Inflammatory macrophage (primary cell): ENCODE measurements around the gene GTF2IRD1.
"Not testable (repeated sequence)": the region's sequence is repeated elsewhere in the genome, so short reads cannot be mapped to it uniquely, and the experiment has no call there.

Experiments used
- DNase-seq, 2 donors: peaks; one replicate each; pipeline ENCODE4 v3.0.0-alpha.2; 2020 to 2022
- total RNA-seq, 18 experiments: gene quantifications; one replicate each; lab custom pipeline; 2026; ENCODE audit warnings: mixed read lengths in 6 of 18, inconsistent platforms in 2 of 18; lab: John Stamatoyannopoulos, UW

The GTF2IRD1 gene
- total RNA-seq: 1.6 to 26.7 (median 10.6) reads per million in 18 experiments

DNA sequence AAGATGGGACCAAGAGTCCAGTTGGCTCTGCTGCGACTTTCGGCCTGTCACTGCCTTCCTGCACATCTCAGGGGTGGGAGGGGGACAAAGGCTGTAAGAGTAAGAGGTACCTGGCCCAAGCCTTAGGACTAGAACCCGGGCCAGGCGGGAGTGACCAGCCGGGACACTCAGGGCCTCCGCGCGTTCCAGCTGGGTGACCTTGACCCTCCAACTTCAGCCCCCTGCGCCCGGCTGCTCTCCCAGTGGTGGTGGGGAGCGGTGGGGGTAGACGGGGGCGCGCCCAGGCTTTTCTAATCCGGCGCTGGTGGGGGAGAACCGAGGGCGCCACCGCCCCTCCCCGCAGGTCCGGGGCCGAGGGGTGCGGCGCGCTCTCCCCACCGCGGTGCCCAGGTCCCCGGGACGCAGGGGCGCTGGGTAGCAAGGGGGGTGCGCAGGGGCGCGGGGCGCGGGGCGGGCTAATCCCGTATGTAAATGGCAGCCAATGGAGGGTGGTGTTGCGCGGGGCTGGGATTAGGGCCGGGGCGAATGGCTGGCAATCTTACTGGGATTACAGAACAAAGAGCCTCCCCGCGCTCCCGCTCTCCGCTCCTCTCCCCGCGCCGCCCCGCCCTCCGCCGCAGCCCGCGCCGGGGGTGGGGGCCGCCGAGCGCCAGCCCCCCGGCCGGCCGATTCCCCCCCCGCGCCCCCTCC lies at the start of gene GTF2IRD1:
TSS of gene GTF2IRD1 (plus strand) at position 585 of the 690 bp plus-strand sequence. CDS start 54,175 bp downstream, outside the sequence.
- DNase-seq: peak; percentile 42 to 73

DNA sequence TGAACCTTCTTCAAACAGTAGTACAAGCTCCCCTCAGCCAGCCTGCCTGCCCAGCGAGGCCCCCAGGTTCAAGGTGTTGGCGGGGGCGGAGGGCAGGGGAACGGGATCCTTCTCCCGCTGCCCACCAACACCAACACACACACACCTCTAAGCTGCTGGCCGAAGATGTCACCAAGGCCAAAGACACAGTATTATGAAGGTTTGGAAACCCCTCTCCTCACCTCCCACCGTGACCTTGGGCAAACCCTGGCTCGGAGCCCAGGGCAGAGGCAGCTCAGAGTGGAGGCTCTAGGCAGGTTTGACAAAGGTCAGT lies 49.4 kb upstream of the GTF2IRD1 start:
- no peak for DNase-seq

DNA sequence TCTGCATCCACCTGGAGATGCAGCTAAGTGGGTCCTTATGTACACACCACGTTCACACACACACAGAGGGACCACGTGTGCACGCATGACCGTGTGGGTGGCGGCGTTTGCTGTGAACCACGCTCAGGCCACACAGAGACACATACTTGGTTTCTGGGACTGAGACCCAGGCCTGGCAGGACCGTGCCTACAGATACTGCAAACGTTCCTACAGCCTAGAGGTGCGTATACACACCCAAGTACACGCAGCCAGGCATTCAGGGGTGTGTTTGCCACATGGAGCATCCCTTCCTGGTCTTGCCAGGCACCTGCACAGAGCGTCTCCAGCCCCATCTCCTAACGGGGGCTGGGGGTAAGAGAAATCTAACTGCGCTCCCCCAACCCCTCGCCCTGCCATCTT lies 49.0 kb upstream of the GTF2IRD1 start:
- no peak for DNase-seq

DNA sequence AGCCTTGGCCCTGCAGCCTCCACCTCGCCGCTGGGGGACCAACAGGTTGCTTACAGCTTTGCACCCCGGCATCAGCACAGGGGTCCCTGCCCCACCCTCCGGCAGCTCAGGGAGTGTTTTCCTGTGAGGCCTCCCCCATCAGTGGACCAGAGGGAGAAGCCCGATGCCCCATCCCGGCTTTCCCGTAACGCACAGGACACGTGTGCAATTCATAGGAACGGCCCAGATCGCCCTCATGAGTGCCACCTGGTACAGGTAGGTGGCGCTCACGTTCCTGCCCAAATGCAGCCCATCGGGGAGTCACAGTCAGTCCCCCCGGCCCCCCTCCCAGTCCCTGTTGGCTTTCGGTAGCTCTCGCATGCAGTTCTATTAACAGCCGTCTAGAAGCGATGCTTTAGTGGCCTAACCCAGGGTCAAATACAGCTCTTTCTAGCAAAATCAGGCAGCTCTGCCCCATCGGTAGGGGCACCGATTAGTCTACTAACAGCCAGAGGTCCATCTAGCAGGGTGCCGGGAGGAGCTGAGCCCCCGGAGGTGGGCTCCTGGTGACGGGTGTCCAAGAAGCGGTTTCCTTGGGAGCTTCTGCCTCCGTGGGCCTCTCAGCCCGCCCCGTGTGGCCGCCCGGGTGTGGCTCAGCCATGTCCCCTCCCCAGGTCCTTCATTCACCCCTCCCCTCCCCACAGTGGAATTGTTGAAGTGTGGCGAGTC lies 48.4 kb upstream of the GTF2IRD1 start:
- no peak for DNase-seq

- DNase-seq: no peak
Observed at GRCh38 chr7:74405899-74406512, 47.7 kb upstream of the GTF2IRD1 start.

DNA sequence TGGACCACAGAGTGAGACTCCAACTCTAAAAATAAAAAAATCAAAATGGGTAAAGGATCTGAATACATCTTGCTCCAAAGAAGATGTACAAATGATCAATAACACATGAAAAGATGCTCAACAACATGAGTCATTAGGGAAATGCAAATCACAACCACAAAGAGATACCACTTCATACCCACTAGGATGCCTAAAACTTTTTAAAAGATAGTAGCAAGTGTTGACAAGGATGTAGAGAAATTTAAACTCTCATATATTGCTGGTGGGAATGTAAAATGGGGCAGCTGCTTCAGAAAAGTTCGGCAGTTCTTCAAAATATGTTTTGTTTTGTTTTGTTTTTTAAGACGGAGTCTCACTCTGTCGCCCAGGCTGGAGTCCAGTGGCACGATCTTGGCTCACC lies 45.7 kb upstream of the GTF2IRD1 start:
- DNase-seq: no peak

DNA sequence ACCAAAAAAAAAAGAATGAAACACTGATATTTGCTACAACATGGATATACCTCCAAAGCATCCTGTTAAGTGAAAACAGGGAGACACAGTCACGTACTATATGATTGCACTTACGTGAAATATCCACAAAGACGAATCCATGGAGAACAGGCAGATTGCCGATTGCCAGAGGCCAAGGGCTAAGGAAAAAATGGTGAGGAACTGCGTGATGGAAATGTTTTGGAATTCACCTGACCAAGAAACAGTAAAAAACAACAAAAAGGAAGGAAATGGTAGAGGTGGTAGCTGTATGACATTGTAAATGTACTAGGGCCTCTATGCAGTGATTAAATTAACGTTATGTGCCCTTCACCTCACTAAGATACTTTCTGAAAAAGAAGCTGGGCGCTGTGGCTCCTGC lies 44.1 kb upstream of the GTF2IRD1 start:
- DNase-seq: no peak

DNA sequence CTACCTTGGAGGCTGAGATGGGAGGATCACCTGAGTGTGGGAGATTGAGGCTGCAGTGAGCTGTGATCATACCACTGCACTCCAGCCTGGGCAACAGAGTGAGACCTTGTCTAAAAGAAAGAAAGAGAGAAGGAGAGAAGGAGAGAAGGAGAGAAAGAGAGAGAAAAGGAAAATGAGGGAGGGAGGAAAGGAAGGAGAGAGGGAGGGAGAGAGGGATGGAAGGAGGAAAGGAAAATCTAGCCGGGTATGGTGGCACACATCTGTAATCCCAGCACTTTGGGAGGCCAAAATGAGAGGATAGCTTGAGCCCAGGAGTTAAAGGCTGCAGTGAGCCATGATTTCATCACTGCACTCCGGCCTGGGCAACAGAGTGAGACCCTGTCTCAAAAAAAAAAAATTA lies 42.9 kb upstream of the GTF2IRD1 start:
- DNase-seq: no peak

- DNase-seq: not testable (repeated sequence)
Observed at GRCh38 chr7:74411571-74411970, 42.1 kb upstream of the GTF2IRD1 start.

DNA sequence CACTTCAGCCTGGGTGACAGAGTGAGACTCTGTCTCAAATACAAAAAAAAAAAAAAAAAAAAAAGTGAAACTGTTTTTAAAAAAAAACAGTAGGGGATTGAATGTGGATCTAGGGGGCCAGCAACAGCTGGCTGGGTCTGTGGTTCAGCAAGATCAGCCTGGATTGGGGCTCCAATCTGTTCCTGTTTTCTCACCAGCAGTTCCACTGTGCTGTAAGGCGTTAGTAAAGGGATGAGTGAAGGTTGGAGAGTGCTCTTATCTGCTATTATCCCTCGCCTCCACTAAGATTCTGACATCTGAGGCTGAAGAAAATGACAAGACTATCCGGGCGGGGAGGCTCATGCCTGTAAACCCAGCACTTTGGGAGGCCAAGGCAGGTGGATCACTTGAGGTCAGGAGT lies 41.6 kb upstream of the GTF2IRD1 start:
- peak in 1 of 2 donors; percentile 9 for DNase-seq

GRCh38 chr7:74412603-74413002 lies 41.1 kb upstream of the GTF2IRD1 start:
- peak in 1 of 2 donors; percentile 17 for DNase-seq

- DNase-seq: not testable (repeated sequence)
Observed at GRCh38 chr7:74414595-74415333, 38.9 kb upstream of the GTF2IRD1 start.

GRCh38 chr7:74417419-74417971 lies 36.2 kb upstream of the GTF2IRD1 start:
- peak; percentile 58 to 75 for DNase-seq

DNA sequence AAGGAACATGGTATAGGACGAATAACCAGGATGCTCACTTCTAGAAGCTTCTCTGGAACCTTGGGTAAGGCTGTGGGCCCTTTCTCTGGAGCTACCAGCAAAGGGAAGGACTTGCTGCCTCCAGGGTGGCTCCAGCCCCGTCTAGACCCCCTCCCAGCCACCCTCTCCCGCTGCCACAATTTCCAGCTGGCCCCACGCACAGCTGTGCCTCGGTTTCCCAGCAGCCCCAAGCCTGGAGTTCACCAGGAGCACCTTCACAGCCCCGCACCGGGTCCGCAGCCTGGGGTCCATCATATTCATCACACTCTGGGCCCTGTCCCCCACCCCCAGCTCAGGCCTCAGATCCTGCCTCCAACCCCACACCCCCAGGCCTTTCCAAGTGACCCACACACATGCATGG lies 35.6 kb upstream of the GTF2IRD1 start:
- DNase-seq: no peak

- DNase-seq: no peak
Observed at GRCh38 chr7:74418538-74418937, 35.2 kb upstream of the GTF2IRD1 start.

DNA sequence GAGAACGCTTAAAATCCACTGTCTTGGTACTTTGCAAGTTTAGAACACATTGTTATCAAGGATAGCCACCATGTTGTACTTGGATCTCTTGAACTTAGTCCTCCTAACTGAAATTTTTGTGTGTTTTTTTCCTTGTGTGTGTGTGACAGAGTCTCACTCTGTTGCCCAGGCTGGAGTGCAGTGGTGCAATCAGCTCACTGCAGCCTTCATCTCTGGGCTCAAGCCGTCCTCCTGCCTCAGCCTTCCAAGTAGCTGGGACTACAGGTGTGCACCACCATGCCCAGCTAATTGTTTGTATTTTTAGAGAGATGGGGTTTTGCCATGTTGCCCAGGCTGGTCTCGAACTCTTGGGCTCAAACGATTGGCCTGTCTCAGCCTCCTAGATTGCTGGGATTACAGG lies 34.5 kb upstream of the GTF2IRD1 start:
- DNase-seq: not testable (repeated sequence)

- DNase-seq: no peak
Observed at GRCh38 chr7:74420006-74420405, 33.7 kb upstream of the GTF2IRD1 start.

DNA sequence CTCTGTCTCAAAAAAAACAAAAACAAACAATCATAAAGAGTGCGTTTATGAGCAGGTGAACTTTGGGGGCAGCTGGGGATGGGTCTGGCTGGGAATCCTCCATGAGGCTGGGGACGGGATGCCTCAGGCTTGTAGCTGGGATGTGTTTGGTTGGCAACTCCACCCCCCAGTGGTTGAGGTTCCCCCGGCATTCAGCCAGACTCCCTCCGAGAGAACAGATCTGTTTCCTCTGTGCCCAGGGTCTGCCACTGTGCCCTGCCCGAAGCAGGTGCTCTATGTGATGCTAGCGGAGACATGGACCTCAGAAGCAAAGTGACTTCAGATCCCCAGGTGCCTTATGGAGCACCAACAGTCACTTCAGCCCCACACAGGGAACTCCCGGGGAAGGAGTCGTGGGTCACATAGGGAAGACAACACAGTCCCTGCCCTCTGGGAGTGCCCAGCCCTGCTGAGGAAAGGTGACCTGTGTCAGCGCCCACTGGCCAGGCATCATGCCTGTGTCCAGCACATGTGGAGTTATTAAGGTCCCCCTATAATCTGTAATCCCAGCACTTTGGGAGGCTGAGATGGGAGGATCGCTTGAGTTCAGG lies 29.3 kb upstream of the GTF2IRD1 start:
- no peak for DNase-seq

DNA sequence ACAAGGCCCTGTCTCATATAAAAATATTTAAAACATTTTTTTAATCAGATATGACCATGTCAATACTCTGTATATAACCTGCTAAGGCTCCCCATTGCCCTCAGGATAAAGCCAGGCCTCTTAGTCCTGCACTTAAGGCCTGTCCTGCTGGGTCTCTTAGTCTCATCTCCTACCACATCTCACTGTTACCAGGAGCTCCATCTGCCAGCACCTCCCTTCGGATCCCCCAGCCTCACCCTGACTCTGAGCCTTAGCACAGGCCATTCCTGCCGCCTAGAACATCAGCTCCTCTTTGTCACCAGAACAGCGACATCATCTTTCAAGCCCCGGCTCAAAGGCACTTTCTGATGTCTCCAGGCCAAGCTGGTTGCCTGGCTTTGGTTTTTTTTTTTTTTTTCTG lies 25.7 kb upstream of the GTF2IRD1 start:
- DNase-seq: no peak

GRCh38 chr7:74429153-74429747 lies 24.5 kb upstream of the GTF2IRD1 start:
- no peak for DNase-seq

- DNase-seq: not testable (repeated sequence)
Observed at GRCh38 chr7:74430409-74430808, 23.3 kb upstream of the GTF2IRD1 start.

- no peak for DNase-seq
Observed at GRCh38 chr7:74430961-74431466, 22.7 kb upstream of the GTF2IRD1 start.
